ENCODE data around the gene PPP1R9A.
A peak's percentile ranks its signal among the peaks of the same experiment; 100 is the strongest.

PPP1R9A gene

GRCh38 chr7:95102662-95103061 is 195.3 kb downstream of the PPP1R9A start:
- DNase-seq = no peak

GRCh38 chr7:95104739-95105138 is 197.3 kb downstream of the PPP1R9A start:
- peak; percentile 14 for DNase-seq

GRCh38 chr7:95105627-95106026 is 198.2 kb downstream of the PPP1R9A start:
- DNase-seq = no peak

- no peak for DNase-seq
Measured at GRCh38 chr7:95106401-95106800, 199.0 kb downstream of the PPP1R9A start.

GRCh38 chr7:95110707-95111106 is 203.3 kb downstream of the PPP1R9A start:
- DNase-seq = no peak

GRCh38 chr7:95113590-95113989 is 206.2 kb downstream of the PPP1R9A start:
- no peak for DNase-seq

- DNase-seq = no peak
Measured at GRCh38 chr7:95126053-95126709, 218.8 kb downstream of the PPP1R9A start.

- DNase-seq = no peak
Measured at GRCh38 chr7:95132500-95132899, 225.1 kb downstream of the PPP1R9A start.

GRCh38 chr7:95139922-95140321 is 232.5 kb downstream of the PPP1R9A start:
- DNase-seq = no peak

- DNase-seq = no peak
Measured at GRCh38 chr7:95141755-95142154, 234.4 kb downstream of the PPP1R9A start.

- no peak for DNase-seq
Measured at GRCh38 chr7:95144256-95144655, 236.9 kb downstream of the PPP1R9A start.

- no peak for DNase-seq
Measured at GRCh38 chr7:95155965-95156364, 248.6 kb downstream of the PPP1R9A start.

- DNase-seq = no peak
Measured at GRCh38 chr7:95157381-95157780, 250.0 kb downstream of the PPP1R9A start.

GRCh38 chr7:95169678-95170077 is 262.3 kb downstream of the PPP1R9A start:
- no peak for DNase-seq

- DNase-seq = no peak
Measured at GRCh38 chr7:95172420-95172819, 265.0 kb downstream of the PPP1R9A start.

GRCh38 chr7:95190515-95190914 is 283.1 kb downstream of the PPP1R9A start:
- no peak for DNase-seq

GRCh38 chr7:95191795-95192194 is 284.4 kb downstream of the PPP1R9A start:
- no peak for DNase-seq

GRCh38 chr7:95198863-95199262 is 291.5 kb downstream of the PPP1R9A start:
- DNase-seq = no peak

GRCh38 chr7:95199779-95200558 is 292.6 kb downstream of the PPP1R9A start:
- peak; percentile 83 for DNase-seq

GRCh38 chr7:95200741-95201140 is 293.3 kb downstream of the PPP1R9A start:
- DNase-seq = peak; percentile 42

- peak; percentile 8 for DNase-seq
Measured at GRCh38 chr7:95201727-95202126, 294.3 kb downstream of the PPP1R9A start.

GRCh38 chr7:95204618-95205017 is 297.2 kb downstream of the PPP1R9A start:
- DNase-seq = no peak

GRCh38 chr7:95205665-95206225 is 298.4 kb downstream of the PPP1R9A start:
- no peak for DNase-seq

GRCh38 chr7:95209276-95209675 is 301.9 kb downstream of the PPP1R9A start:
- peak; percentile 18 for DNase-seq

Data from midbrain (tissue), 1 donor.